ENCODE data around the gene CABLES2. TPM values are rescaled to one million over a fixed set of nuclear protein-coding genes. Genes with fewer than 3 reads are reported as not detected.
A peak's percentile ranks its signal among the peaks of the same experiment; 100 is the strongest.

CABLES2 gene
- total RNA-seq (2014; rRNA removed): 7.0 and 7.2 TPM in 2 replicates
- 4.9 TPM for polyA plus RNA-seq (2012)

DNA sequence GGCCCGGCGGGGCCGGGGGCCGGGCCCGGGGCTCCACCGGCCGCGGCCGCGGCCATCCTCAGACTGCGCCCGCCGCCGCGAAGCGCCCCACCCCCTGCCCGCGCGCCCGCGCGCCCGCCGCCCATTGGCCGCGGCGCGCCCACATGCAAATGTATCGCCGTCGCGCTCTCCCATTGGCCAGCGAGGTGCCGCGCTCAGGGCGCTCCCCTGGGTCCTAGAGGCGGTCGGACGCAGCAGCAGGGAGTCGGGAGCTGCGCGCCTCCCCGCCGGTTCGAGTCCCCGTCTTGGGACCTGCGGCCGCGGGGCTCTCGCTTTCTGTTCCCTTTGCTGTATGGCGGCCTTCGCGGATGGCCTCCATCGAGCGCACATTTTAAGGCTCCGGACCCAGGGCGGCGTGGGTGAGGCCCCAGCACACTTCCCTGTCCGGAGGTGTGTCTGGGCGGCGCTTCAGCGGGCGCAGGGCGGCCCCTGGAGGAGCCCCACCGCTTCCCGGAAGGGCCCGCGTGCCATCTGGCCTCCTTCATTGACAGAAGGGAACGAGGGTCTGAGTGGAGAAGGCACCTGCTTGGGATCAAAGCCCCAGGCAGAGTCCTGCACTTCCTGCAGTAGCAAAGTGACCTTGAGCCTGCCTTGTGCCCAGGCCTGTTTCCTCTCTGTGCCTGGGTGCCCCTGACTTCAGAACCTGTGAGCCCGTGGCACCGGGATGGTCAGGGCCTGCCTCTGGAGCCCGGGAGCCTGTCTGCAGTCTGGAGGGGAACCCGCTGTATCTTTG lies at the start of gene CABLES2:
Gene CABLES2, minus strand, starts transcription at position 65 of the 772 bp plus-strand sequence. Its CDS starts 9 bp downstream, at position 56.
- peak; percentile 90 for DNase-seq (ENCODE audit: low read depth)

GRCh38 chr20:62455929-62456328 lies 48.8 kb upstream of the CABLES2 start:
- DNase-seq (ENCODE audit: low read depth): no peak

- DNase-seq (ENCODE audit: low read depth): no peak
Measured at GRCh38 chr20:62454904-62455636, 48.0 kb upstream of the CABLES2 start.

GRCh38 chr20:62453186-62453808 lies 46.2 kb upstream of the CABLES2 start:
- no peak for DNase-seq (ENCODE audit: low read depth)

DNA sequence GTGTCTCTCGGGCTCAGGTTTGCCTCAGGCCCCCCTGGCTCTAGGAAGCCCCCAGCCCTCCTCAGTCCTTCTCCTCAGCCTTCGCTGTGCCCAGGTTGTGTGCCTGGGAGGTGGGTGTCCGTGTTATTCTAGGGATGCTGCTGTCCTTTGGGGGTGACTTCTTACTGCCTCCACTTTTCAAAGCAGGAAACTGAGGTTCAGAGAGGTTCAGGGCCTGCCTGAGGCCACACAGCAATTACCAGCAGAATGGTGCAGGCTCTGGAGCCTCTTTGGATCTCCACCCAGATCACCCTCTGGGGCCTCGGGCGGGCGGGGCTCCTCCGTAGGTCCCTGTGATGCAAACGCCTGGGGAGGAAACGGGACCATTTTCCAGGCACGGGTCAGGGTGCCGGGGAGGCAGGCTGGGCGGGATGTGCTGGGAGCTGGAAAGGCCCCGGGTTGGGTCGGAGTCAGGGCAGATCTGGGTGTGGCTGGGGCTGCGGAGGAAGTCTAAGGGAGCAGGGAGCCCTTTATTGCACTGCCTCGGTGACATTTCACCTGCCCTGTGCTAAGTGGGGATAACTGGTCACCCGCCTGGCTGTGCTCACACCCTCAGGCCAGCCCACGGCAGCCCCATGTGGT lies 45.5 kb upstream of the CABLES2 start:
- DNase-seq (ENCODE audit: low read depth): no peak

DNA sequence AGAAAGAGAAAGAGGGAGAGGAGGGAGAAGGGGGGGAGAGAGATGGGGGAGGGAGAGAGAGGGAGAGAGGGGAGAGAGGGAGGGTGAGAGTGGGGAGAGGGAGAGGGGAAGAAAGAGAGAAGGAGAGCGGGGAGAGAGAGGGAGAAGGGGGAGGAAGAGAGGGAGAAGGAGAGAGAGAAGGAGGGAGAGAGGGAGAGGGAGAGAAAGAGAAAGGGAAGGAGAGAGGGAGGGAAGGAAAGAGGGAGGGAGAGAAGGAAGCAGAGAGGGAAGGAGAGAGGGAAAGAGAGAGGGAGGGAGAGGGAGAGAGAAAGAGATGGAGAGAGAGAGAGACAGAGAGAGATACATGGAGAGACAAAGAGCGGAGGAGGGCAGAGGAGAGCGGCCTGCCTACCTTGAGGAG lies 44.9 kb upstream of the CABLES2 start:
- DNase-seq (ENCODE audit: low read depth): no peak

- DNase-seq (ENCODE audit: low read depth): no peak
Measured at GRCh38 chr20:62451156-62451767, 44.2 kb upstream of the CABLES2 start.

GRCh38 chr20:62449951-62450691 lies 43.0 kb upstream of the CABLES2 start:
- no peak for DNase-seq (ENCODE audit: low read depth)

GRCh38 chr20:62448788-62449187 lies 41.7 kb upstream of the CABLES2 start:
- DNase-seq (ENCODE audit: low read depth): no peak

DNA sequence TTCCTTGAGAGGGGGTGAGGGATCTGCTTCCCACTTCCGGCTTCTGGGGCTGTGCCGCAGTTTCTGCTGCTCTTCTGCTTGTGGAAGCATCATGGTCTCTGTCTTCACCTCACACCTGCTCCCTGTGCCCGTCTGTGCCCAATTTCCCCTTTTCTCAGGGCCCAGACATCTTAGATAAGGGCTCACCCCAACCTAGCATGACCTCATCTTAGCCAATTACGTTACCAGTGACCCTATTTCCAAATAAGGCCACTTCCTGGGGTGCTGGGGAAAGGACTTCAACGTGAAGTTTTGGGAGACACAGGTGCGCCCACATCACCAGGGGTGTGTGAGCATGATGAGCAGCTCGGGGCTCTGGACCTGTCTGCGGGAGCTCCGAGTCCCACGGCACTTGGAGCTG lies 41.0 kb upstream of the CABLES2 start:
- no peak for DNase-seq (ENCODE audit: low read depth)

- no peak for DNase-seq (ENCODE audit: low read depth)
Measured at GRCh38 chr20:62446888-62447869, 40.1 kb upstream of the CABLES2 start.

GRCh38 chr20:62446481-62446880 lies 39.4 kb upstream of the CABLES2 start:
- no peak for DNase-seq (ENCODE audit: low read depth)

GRCh38 chr20:62445553-62446340 lies 38.7 kb upstream of the CABLES2 start:
- DNase-seq (ENCODE audit: low read depth): no peak

DNA sequence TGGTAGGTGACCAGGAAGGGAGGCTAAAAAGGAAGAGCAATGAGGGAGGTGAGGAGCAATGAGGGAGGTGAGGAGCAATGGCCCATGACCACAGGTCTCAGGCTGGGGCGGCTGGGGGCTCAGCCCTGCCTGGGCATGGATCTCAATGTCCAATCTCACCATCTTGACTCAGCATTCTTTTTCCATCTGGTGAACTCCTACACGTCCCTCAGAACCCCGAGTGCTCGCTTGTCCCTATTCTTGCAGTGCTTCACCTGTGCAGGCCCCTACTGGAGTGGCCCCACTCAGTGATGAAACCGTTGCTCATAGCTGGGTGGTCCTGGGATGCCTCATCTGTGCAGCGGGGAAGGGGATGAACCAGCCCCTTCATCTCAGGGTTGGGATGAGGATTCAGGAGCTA lies 37.2 kb upstream of the CABLES2 start:
- no peak for DNase-seq (ENCODE audit: low read depth)

- no peak for DNase-seq (ENCODE audit: low read depth)
Measured at GRCh38 chr20:62441987-62442539, 35.0 kb upstream of the CABLES2 start.

DNA sequence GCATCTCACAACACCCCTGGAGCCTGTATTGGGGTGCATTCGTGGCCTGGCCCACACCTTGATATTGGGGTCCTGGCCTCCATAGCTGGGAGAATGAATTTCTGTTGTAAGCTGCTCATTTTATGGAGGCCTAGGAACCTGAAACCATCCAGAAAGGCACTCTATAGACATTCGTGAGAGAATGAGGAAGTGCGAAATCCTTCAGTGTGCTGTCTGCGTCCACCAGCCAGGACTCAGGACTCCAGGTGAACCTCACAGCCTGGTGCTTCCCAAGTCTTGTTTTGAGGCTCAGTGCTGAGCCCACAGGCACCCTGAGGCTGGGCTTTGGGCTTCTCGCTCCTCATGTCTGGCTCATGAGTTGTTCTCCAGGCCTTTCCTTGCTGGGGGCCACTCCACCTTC lies 32.1 kb upstream of the CABLES2 start:
- DNase-seq (ENCODE audit: low read depth): no peak

- no peak for DNase-seq (ENCODE audit: low read depth)
Measured at GRCh38 chr20:62437927-62438326, 30.8 kb upstream of the CABLES2 start.

DNA sequence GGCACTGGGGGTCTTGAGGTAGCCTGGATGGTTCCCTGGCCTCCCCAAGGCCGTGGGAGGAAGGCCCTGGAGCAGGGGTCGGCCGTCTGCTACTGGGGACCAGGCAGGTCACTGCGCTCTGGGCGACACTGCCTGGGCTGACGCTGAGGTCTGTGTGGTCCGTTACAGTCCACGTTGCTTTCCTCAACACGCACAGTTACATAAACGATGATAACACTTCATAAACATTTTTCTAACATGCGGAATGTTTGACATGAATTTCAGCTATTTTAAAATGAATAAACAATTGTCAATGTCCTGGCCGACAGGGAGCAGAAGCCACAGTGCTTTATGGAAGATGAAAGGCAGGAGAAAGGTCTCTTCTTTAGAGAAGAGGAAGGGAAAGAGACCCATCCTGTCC lies 30.4 kb upstream of the CABLES2 start:
- no peak for DNase-seq (ENCODE audit: low read depth)

Data from LHCN-M2 (cell line).